Tibial nerve (tissue), 4 donors: ENCODE measurements around the gene PGRMC1.

Source experiments
- EP300 ChIP-seq, 2 donors: sonication (generic); formaldehyde crosslinking; IDR thresholded peaks; one replicate each; pipeline ENCODE4 v1.6.1; 2017; ENCODE audit warnings: antibody characterized with exemption in 2 of 2, mild to moderate bottlenecking in 1 of 2
- POLR2A ChIP-seq, 2 donors: fragments of 450-650 bp; IDR thresholded peaks; one replicate each; pipeline ENCODE4 v1.6.1; 2017; ENCODE audit warnings: antibody characterized with exemption in 2 of 2, mild to moderate bottlenecking in 2 of 2, moderate library complexity in 2 of 2
- TF ChIP-seq, protein P1 (sequence below), 5 experiments: fragments of 200-600 bp in 3 of 5; fragments of 450-650 bp in 2 of 5; sonication (generic) in 3 of 5; IDR thresholded peaks; one replicate each; pipeline ENCODE4 v1.5.1; 2016 to 2019; ENCODE audit warnings: antibody characterized with exemption in 5 of 5, mild to moderate bottlenecking in 3 of 5, moderate library complexity in 2 of 5

DNA sequence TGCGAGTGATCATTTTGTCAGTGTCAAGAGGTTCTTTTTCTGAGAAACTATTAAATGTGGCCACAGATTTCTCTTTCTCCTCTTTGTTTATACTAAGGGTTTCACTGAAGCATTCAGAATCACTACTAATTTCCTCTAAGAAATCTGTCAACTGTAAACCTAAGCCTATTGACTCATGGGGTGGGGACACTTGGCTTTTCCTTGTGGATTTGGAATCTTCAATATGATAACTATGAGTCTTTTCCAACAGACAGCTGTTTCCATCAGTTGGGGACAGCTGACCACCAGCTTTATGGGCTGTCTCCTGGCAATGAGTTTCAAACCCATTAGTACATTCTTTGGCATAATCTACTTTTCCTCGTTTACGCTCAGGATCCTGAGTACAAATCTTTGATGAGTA, 13.8 kb downstream of the PGRMC1 start:
- TF ChIP-seq, protein P1, sequence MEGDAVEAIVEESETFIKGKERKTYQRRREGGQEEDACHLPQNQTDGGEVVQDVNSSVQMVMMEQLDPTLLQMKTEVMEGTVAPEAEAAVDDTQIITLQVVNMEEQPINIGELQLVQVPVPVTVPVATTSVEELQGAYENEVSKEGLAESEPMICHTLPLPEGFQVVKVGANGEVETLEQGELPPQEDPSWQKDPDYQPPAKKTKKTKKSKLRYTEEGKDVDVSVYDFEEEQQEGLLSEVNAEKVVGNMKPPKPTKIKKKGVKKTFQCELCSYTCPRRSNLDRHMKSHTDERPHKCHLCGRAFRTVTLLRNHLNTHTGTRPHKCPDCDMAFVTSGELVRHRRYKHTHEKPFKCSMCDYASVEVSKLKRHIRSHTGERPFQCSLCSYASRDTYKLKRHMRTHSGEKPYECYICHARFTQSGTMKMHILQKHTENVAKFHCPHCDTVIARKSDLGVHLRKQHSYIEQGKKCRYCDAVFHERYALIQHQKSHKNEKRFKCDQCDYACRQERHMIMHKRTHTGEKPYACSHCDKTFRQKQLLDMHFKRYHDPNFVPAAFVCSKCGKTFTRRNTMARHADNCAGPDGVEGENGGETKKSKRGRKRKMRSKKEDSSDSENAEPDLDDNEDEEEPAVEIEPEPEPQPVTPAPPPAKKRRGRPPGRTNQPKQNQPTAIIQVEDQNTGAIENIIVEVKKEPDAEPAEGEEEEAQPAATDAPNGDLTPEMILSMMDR (IDR thresholded peaks at IDR 0.05): no peak
- TF ChIP-seq POLR2A (IDR thresholded peaks at IDR 0.05) (no peak), EP300 (IDR thresholded peaks at IDR 0.05) (no peak)
